ENCODE measurements around the gene TMEM215. TPM values are rescaled to one million over a fixed set of nuclear protein-coding genes. Genes with fewer than 3 reads are reported as not detected.

The TMEM215 gene
- total and polyA plus RNA-seq, 11 donors = not detected

DNA sequence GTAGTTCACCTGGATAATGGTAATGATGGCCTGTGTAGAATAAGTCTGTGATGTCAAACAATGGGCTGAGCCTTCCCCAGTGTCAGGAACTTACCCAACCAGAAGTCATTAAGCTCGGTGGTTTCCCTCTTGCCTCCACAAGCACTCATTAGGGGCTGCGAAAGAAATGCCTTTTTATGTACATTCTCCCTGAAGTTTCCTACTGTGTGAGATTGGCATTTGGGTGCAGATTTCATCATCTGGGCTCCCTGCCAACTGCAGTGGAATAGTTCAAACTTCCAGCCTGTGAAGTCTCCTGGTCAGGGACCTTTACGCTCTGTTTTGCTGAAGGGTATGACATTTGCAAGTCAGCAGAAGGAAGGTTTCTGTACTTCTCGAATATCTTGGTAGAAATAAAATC is 41.6 kb upstream of the TMEM215 start:
- Histone ChIP-seq H3K27ac (no peak overlapping the region), H3K36me3 (no peaks in the 10 kb centered on the region), H3K4me3 (no peak overlapping the region), H3K27me3 (no peaks in the 10 kb centered on the region), H3K9me3 (no peaks in the 10 kb centered on the region), H3K4me1 (no peaks in the 10 kb centered on the region)
- no peak for TF ChIP-seq POLR2A (IDR thresholded peaks at IDR 0.05)
- TF ChIP-seq, protein P1, sequence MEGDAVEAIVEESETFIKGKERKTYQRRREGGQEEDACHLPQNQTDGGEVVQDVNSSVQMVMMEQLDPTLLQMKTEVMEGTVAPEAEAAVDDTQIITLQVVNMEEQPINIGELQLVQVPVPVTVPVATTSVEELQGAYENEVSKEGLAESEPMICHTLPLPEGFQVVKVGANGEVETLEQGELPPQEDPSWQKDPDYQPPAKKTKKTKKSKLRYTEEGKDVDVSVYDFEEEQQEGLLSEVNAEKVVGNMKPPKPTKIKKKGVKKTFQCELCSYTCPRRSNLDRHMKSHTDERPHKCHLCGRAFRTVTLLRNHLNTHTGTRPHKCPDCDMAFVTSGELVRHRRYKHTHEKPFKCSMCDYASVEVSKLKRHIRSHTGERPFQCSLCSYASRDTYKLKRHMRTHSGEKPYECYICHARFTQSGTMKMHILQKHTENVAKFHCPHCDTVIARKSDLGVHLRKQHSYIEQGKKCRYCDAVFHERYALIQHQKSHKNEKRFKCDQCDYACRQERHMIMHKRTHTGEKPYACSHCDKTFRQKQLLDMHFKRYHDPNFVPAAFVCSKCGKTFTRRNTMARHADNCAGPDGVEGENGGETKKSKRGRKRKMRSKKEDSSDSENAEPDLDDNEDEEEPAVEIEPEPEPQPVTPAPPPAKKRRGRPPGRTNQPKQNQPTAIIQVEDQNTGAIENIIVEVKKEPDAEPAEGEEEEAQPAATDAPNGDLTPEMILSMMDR (IDR thresholded peaks at IDR 0.05) = no peak
- no peak for DNase-seq
- ATAC-seq = no peak
- 49 to 61% (median 56%) methylated on average over 4 of the region's 4 CpGs for WGBS, 4 donors
- intact Hi-C loops (cut with DNase I) = no loop called here

DNA sequence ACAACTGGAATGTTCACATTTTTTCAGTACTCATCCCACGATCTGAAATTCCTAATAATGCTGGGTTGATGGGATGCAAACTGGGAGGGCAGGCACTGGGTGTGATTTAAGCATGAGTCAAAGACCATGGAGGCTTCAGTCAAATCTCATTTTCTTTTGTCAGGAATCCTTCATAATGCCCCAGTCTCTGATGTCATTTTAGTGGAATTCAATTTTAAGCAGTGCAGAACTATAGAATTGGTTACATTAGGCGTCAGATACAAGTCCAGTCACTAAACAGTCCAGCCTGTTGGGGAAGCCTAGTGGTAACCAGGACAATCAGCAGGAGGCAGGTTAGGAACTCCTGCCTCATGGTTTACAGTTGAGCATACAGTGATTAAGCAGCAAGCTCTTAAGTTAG is 41.0 kb upstream of the TMEM215 start:
- no peak overlapping the region for H3K4me3 ChIP-seq
- H3K27ac ChIP-seq = no peak overlapping the region
- H3K9me3 ChIP-seq = no peaks in the 10 kb centered on the region
- intact Hi-C loops (cut with DNase I) = no loop called here
- TF ChIP-seq, protein P1 (IDR thresholded peaks at IDR 0.05) = no peak
- TF ChIP-seq POLR2A (IDR thresholded peaks at IDR 0.05) = no peak
- ATAC-seq (no peak), DNase-seq (no peak)
- no peaks in the 10 kb centered on the region for H3K4me1 ChIP-seq
- WGBS, 4 donors = 54 to 58% (median 55%) methylated on average over 2 of the region's 2 CpGs
- no peaks in the 10 kb centered on the region for H3K27me3 ChIP-seq
- no peaks in the 10 kb centered on the region for H3K36me3 ChIP-seq

DNA sequence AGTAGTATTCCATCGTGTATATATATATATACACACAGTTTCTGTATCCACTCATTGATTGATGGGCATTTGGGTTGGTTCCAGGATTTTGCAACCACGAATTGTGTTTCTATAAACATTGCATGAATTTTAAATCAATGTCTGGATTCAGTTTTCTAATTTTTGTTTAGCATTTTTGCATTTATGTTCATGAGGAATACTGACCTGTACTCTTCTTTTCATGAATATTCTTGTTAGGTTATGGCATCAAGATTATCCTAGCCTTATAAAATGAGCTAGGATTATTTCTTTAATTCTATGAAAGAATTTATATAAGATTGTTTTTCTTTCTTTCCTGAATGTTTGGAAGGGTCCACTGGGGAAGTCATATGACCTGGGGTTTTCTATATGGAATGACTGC is 35.3 kb upstream of the TMEM215 start:
- Histone ChIP-seq H3K36me3 (no peaks in the 10 kb centered on the region), H3K27me3 (no peaks in the 10 kb centered on the region), H3K4me1 (no peaks in the 10 kb centered on the region), H3K9me3 (no peaks in the 10 kb centered on the region), H3K27ac (no peak overlapping the region), H3K4me3 (no peak overlapping the region)
- intact Hi-C loops (cut with DNase I) = no loop called here
- 66 to 80% (median 74%) methylated on average over 2 of the region's 2 CpGs for WGBS, 4 donors
- DNase-seq (no peak), ATAC-seq (no peak)
- no peak for TF ChIP-seq POLR2A (IDR thresholded peaks at IDR 0.05)
- TF ChIP-seq, protein P1 (IDR thresholded peaks at IDR 0.05) = no peak

DNA sequence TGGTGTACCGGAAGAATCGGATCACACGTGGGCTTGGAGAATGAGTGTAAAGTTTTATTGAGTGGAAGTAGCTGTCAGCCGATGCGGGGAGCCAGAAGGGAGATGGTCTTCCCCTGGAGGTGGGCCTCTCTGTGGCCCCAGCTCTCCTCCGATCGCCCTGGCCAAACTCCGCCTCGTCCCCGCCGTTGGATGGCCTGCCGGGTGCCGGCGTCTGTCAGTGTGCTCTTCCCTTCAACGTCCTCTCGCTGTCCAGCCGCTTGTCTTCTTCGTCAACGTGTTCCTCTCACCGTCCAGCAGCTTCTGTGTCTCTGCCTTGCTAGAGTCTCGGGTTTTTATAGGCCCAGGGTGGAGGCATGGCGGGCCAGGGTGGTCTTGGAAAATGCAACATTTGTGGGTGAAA is 27.6 kb upstream of the TMEM215 start:
- Histone ChIP-seq H3K9me3 (peaks cover 0 to 6% (median 0%) of the 10 kb centered on the region in 12 donors), H3K27ac (no peak overlapping the region), H3K4me1 (no peaks in the 10 kb centered on the region), H3K36me3 (no peaks in the 10 kb centered on the region), H3K4me3 (no peak overlapping the region), H3K27me3 (no peaks in the 10 kb centered on the region)
- DNase-seq (no peak), ATAC-seq (no peak)
- WGBS, 4 donors = 87 to 92% (median 88%) methylated on average over 21 to 22 of the region's 22 CpGs
- intact Hi-C loops (cut with DNase I) = no loop called here
- no peak for TF ChIP-seq POLR2A (IDR thresholded peaks at IDR 0.05)
- TF ChIP-seq, protein P1 (IDR thresholded peaks at IDR 0.05) = no peak

Data from heart left ventricle (tissue), 16 donors.